ENCODE data around the gene TSSK6. TPM values are rescaled to one million over a fixed set of nuclear protein-coding genes. Genes with fewer than 3 reads are reported as not detected.

TSSK6 gene
- 3.5 TPM for total RNA-seq

GRCh38 chr19:19514881-19515641 is at the start of gene TSSK6:
TSSK6 (minus strand) TSS chr19:19515548; CDS start chr19:19515427, 121 bp downstream.

DNA sequence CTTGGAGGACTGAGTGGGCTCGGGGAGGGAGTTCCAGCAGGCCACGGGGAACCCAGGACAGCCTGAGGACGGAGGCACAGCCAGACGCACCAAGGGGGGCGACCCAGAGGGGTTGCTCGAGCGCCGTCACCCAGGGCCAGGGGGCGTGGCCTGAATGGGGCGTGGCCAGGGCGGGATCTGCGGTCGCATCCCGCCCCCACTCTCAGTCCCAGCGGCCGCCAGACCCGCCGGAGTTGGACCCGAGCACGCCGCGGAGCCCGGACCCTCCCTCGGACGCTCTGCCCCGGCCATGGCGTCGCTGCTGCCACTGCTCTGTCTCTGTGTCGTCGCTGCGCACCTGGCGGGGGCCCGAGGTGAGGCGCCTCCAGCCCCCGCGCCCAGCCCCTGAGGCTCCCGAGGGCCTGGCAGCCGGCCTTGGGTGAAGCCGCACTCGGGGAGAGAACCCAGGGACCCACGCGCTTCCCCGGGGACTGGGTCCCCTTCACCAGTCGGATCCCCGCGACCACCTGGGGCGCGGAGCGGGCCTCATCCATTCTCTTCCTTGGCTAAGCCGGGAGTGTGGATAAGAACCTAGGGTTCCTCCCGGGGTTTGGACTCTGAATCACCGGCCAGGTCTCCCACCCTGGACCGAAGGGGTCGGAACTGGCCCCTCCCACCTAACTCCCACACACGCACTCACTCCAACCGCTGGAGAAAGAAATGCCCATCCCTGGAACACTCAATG is 22.9 kb upstream of the TSSK6 start, which contains the start of gene CILP2:
TSS of gene CILP2 (plus strand) at position 205 of the 724 bp plus-strand sequence. CDS start at position 290, 85 bp downstream.

GRCh38 chr19:19528721-19529490 is 13.6 kb upstream of the TSSK6 start, which contains the start of gene YJEFN3:
YJEFN3 (plus strand) TSS chr19:19528911; CDS start chr19:19528933, 22 bp downstream.

DNA sequence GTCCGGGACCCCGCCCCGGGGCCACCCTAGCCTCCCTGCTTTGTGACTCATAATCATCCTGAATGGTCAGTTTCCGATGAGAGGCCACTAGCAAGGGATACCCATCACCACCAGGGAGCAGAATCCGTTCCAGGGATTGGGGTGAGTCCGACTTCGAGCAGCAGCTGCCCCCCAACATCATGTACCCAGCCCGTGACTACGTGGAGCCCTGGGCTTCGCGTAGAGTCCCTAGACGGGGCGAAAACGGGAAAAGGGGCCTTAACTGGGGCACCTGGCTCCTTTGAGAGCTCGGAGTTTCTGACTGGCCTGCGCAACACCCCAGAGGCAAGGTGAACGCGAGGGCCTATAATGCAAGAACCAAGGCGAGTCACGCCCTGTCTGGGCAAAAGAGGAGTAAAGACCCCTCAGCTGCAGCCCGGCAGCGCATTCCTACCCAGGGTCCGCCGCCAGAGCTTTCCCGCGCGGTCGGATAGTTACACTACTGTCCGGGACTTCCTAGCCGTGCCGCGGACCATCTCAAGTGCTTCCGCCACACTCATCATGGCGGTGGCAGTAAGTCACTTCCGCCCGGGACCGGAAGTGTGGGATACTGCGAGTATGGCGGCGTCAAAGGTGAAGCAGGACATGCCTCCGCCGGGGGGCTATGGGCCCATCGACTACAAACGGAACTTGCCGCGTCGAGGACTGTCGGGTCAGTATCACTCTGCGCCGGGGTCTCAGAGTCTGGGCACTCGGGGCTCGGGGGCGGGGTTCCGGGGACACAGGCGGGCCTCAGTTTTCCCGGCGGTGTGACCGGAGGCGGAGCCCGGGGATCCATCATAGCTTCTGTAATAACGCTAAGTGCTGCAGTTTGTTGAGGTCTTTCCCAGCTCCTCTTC is 533 bp upstream of the TSSK6 start, which contains the start of gene NDUFA13:
TSS of gene NDUFA13 (plus strand) at position 584 of the 878 bp plus-strand sequence. CDS start at position 598, 14 bp downstream.

Other genes starting within 250 kb of the TSSK6 start
- 2.3 TPM for gene TM6SF2, start 242.2 kb downstream of the TSSK6 start, total RNA-seq
- gene SUGP1, start 195.0 kb downstream of the TSSK6 start, total RNA-seq: 47.1 TPM
- 83.8 TPM for gene MAU2, start 194.7 kb downstream of the TSSK6 start, total RNA-seq
- 36.4 TPM for gene GATAD2A, start 109.9 kb downstream of the TSSK6 start, total RNA-seq
- 100 TPM for gene NDUFA13, start 677 bp upstream of the TSSK6 start, total RNA-seq
- 2.7 TPM for gene YJEFN3, start 13.4 kb upstream of the TSSK6 start, total RNA-seq
- gene CILP2, start 22.7 kb upstream of the TSSK6 start, total RNA-seq: 1.1 TPM
- 5.3 TPM for gene PBX4, start 103.1 kb upstream of the TSSK6 start, total RNA-seq
- 16.2 TPM for gene LPAR2, start 112.7 kb upstream of the TSSK6 start, total RNA-seq
- 12.0 TPM for gene GMIP, start 128.1 kb upstream of the TSSK6 start, total RNA-seq
- gene ATP13A1, start 148.1 kb upstream of the TSSK6 start, total RNA-seq: 47.4 TPM
- gene ZNF101, start 153.3 kb upstream of the TSSK6 start, total RNA-seq: 9.5 TPM
- gene ZNF14, start 217.6 kb upstream of the TSSK6 start, total RNA-seq: 14.6 TPM

All from metanephros (tissue), 1 donor.